PC-9 (cell line): ENCODE results near the gene GCK. TPM values are rescaled to one million over a fixed set of nuclear protein-coding genes. Genes with fewer than 3 reads are reported as not detected.
"Not testable (repeated sequence)": the region's sequence is repeated elsewhere in the genome, so short reads cannot be mapped to it uniquely, and the experiment has no call there.

Experiments used
- BruUV-seq: library from RNA; stranded (reverse); fragments of 400-500 nt; replicated peaks from 2 replicates; lab custom pipeline; 2021; lab: Mats Ljungman, UMichigan
- CTCF ChIA-PET: fragments of 300-600 bp; sonication (Branson Sonifier 250); formaldehyde crosslinking; loops from one replicate; lab custom pipeline; 2022; ENCODE audit warnings: antibody characterized with exemption; lab: Charles Lee
- POLR2A ChIA-PET: fragments of 300-600 bp; sonication (Branson Sonifier 250); formaldehyde crosslinking; loops from one replicate; lab custom pipeline; 2022; ENCODE audit warnings: antibody characterized with exemption; ENCODE audit not compliant: unreplicated experiment; lab: Charles Lee
- DNase-seq, 2 experiments: peaks; one replicate each; pipeline versions ENCODE4 v3.0.0 to v3.0.0-alpha.2; 2015 to 2022; ENCODE audit warnings: mixed read lengths in 1 of 2
- H2AFZ ChIP-seq: fragments of 200-600 bp; sonication (generic); 2 replicates; pipeline ENCODE4 v1.8.1; 2017; ENCODE audit warnings: antibody characterized with exemption
- H3F3A ChIP-seq: fragments of 200-600 bp; sonication (generic); 2 replicates; pipeline ENCODE4 v1.8.1; 2017; ENCODE audit warnings: antibody characterized with exemption, mild to moderate bottlenecking, low read depth; ENCODE audit not compliant: insufficient read depth
- H3K27ac ChIP-seq: fragments of 200-600 bp; sonication (generic); 2 replicates; pipeline ENCODE4 v1.6.1; 2016; ENCODE audit warnings: mixed run types
- H3K27me3 ChIP-seq: fragments of 200-600 bp; sonication (generic); 2 replicates; pipeline ENCODE4 v1.6.1; 2016; ENCODE audit warnings: low read depth, mixed run types; ENCODE audit not compliant: insufficient read depth
- H3K36me3 ChIP-seq: fragments of 200-600 bp; sonication (generic); 2 replicates; pipeline ENCODE4 v1.6.1; 2016; ENCODE audit warnings: low read depth, mixed run types
- H3K4me1 ChIP-seq: fragments of 200-600 bp; sonication (generic); replicated peaks from 2 replicates; pipeline ENCODE4 v1.6.1; 2016; ENCODE audit warnings: mixed run types; ENCODE audit not compliant: insufficient read depth
- H3K4me2 ChIP-seq: fragments of 200-600 bp; sonication (generic); 2 replicates; pipeline ENCODE4 v1.6.1; 2017; ENCODE audit warnings: mixed run types
- H3K4me3 ChIP-seq: fragments of 200-600 bp; sonication (generic); 2 replicates; pipeline ENCODE4 v1.6.1; 2016; ENCODE audit warnings: mixed run types
- H3K79me2 ChIP-seq: fragments of 200-600 bp; sonication (generic); 2 replicates; pipeline ENCODE4 v1.6.1; 2017; ENCODE audit warnings: low read depth, mixed run types
- H3K9me2 ChIP-seq: fragments of 200-600 bp; sonication (generic); 2 replicates; pipeline ENCODE4 v1.8.1; 2017; ENCODE audit warnings: mild to moderate bottlenecking; ENCODE audit not compliant: insufficient read depth
- H3K9me3 ChIP-seq: fragments of 200-600 bp; sonication (generic); 2 replicates; pipeline ENCODE4 v1.8.1; 2016; ENCODE audit warnings: low read depth; ENCODE audit not compliant: insufficient read depth
- H4K20me1 ChIP-seq: fragments of 200-600 bp; sonication (generic); 2 replicates; pipeline ENCODE4 v1.8.1; 2017; ENCODE audit not compliant: insufficient read depth
- EZH2 ChIP-seq: fragments of 200-600 bp; sonication (generic); IDR thresholded peaks from 2 replicates; pipeline ENCODE4 v1.8.0; 2017; ENCODE audit warnings: antibody characterized with exemption, low read depth
- intact Hi-C: fragments of 100-400 bp; cut with micrococcal nuclease; formaldehyde crosslinking; loops from one replicate; pipeline ENCODE4 v1.10.0; 2022; ENCODE audit not compliant: unreplicated experiment
- total RNA-seq: library from RNA; stranded (reverse); gene quantifications from 2 replicates; pipeline ENCODE4 v1.2.3, GENCODE V29; 2021
- TF ChIP-seq, protein P1 (sequence below): fragments of 200-600 bp; sonication (generic); conservative IDR thresholded peaks from 2 replicates; pipeline ENCODE4 v1.6.1; 2017; ENCODE audit warnings: mixed run types, antibody characterized with exemption, mild to moderate bottlenecking, moderate library complexity

GCK gene
- total RNA-seq, 1 experiment from 2014 or later = not detected

DNA sequence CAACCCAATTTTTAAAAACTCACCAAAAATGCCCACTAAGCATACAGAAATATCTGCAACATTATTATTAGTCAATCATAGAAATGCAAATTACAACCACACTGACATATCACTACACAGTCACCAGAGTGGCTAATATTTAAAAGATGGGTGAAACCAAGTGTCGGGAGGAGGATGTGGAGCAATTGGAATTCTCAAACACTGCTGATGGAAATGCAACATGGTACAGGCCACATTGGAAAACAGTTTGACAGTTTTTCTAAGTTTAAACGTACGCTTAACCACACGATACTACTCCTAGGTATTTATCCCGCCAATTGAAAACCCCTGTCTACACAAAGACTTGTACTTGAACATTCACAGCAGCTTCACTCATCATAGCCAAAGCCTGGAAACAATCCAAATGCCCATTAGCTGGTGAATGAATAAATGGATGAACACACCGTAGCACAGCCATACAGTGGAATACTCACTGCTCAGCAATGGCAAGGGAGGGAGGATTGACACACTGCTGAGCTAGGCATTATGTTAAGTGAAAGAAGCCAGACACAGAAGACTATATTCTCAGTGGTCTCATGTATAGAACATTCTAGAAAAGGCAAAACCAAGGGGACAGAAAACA lies 16.3 kb downstream of the GCK start:
- Histone ChIP-seq H3K4me1 (peaks cover 13% of the 10 kb centered on the region), H3K4me2 (no peak overlapping the region), H3K27me3 (no peaks in the 10 kb centered on the region), H3K27ac (no peak overlapping the region), H3K4me3 (no peak overlapping the region), H3F3A (peaks cover 5% of the 10 kb centered on the region; the same call in 1 of the 2 replicates), H2AFZ (no peak overlapping the region), H4K20me1 (no peaks in the 10 kb centered on the region), H3K9me2 (no peaks in the 10 kb centered on the region), H3K36me3 (no peaks in the 10 kb centered on the region), H3K79me2 (no peaks in the 10 kb centered on the region), H3K9me3 (no peaks in the 10 kb centered on the region)
- intact Hi-C loops = no loop called here
- ChIA-PET CTCF (no interaction called here), POLR2A (no interaction called here)
- TF ChIP-seq, protein P1, sequence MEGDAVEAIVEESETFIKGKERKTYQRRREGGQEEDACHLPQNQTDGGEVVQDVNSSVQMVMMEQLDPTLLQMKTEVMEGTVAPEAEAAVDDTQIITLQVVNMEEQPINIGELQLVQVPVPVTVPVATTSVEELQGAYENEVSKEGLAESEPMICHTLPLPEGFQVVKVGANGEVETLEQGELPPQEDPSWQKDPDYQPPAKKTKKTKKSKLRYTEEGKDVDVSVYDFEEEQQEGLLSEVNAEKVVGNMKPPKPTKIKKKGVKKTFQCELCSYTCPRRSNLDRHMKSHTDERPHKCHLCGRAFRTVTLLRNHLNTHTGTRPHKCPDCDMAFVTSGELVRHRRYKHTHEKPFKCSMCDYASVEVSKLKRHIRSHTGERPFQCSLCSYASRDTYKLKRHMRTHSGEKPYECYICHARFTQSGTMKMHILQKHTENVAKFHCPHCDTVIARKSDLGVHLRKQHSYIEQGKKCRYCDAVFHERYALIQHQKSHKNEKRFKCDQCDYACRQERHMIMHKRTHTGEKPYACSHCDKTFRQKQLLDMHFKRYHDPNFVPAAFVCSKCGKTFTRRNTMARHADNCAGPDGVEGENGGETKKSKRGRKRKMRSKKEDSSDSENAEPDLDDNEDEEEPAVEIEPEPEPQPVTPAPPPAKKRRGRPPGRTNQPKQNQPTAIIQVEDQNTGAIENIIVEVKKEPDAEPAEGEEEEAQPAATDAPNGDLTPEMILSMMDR = no peak
- no peak for TF ChIP-seq EZH2
- DNase-seq = no peak
- no TSS peak for BruUV-seq

DNA sequence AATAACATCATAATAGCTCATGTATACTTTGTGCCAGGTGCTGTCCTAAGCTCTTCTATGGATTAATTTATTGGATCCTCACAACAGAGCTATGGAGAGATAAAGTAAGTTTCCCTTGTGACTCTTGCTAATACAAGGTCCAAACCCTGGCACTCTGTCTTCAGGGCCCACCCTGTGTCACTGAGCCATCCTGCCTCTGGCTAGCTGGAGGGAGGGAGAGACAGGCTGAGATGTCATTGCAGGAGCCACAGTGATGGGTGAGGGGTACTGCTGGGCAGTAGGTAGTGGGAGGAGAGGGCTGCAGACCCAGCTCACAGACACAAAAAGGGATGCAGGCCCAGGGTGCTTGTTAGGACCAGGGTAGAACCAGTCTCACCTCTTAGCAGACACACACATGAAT lies 16.9 kb downstream of the GCK start:
- no peaks in the 10 kb centered on the region for H3K9me2 ChIP-seq
- POLR2A ChIA-PET = no interaction called here

DNA sequence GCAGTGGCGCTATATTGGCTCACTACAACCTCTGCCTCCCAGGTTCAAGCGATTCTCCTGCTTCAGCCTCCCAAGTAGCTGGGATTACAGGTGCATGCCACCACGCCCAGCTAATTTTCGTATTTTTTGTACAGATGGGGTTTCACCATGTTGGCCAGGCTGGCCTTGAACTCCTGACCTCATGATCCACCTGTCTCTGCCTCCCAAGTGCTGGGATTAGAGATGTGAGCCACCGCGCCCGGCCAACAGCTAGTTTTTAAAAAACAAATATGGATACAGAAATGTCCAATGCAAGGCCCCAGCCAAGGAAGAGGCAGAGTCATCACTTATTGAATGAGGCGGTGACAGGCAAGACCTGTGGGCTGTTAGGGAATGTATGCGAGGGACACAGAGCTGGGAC lies 17.3 kb downstream of the GCK start:
- CTCF ChIA-PET, DNase-seq, H3K79me2 ChIP-seq, H3K4me3 ChIP-seq, H3K4me2 ChIP-seq, BruUV-seq, H3K9me2 ChIP-seq, H3K27me3 ChIP-seq, intact Hi-C loops, POLR2A ChIA-PET, H3F3A ChIP-seq, H3K36me3 ChIP-seq, H2AFZ ChIP-seq, H4K20me1 ChIP-seq, H3K27ac ChIP-seq, H3K9me3 ChIP-seq, H3K4me1 ChIP-seq: not testable (repeated sequence)

More for the DNA sequence above, 16.9 kb downstream of the GCK start:
- Histone ChIP-seq H3K4me1 (peaks cover 7% of the 10 kb centered on the region), H3K27me3 (no peaks in the 10 kb centered on the region), H2AFZ (no peak overlapping the region), H3F3A (peaks cover 2% of the 10 kb centered on the region; the same call in 1 of the 2 replicates), H3K9me3 (no peaks in the 10 kb centered on the region), H3K4me2 (no peak overlapping the region), H3K36me3 (no peaks in the 10 kb centered on the region), H3K4me3 (no peak overlapping the region), H3K79me2 (no peaks in the 10 kb centered on the region), H3K27ac (no peak overlapping the region), H4K20me1 (no peaks in the 10 kb centered on the region)
- no peak for DNase-seq
- no TSS peak for BruUV-seq
- intact Hi-C loops = no loop called here
- TF ChIP-seq, protein P1 = no peak
- TF ChIP-seq EZH2 = no peak
- CTCF ChIA-PET = no interaction called here

DNA sequence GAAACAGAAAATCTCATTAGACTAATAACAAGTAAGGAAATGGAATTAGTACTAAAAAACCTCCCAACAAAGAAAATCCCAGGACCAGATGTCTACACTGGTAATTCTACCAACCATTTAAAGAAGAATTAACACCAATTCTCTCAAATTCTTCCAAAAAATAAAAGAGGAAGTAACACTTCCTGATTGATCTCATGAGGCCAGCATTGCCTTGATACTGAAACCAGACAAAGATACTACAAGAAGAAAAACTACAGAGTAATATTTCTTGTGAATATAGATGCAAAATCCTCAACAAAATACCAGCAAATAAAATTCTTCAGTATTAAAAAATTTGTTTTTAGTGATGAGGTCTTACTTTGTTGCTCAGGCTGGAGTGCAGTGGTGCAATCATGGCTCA lies 21.3 kb downstream of the GCK start:
- Histone ChIP-seq H3K36me3 (no peaks in the 10 kb centered on the region), H3K79me2 (no peaks in the 10 kb centered on the region), H2AFZ (no peak overlapping the region), H4K20me1 (no peaks in the 10 kb centered on the region), H3K4me2 (no peak overlapping the region), H3K27ac (no peak overlapping the region), H3K9me2 (no peaks in the 10 kb centered on the region), H3K9me3 (no peaks in the 10 kb centered on the region), H3K4me3 (no peak overlapping the region), H3F3A (peaks cover 16% of the 10 kb centered on the region), H3K27me3 (no peaks in the 10 kb centered on the region), H3K4me1 (peaks cover 15% of the 10 kb centered on the region)
- TF ChIP-seq, protein P1 = no peak
- no peak for TF ChIP-seq EZH2
- CTCF ChIA-PET = no interaction called here
- BruUV-seq = no TSS peak
- intact Hi-C loops = no loop called here
- no peak for DNase-seq
- POLR2A ChIA-PET = interaction anchor here (0.6 kb wide), 1 partner anchor 563 kb away, joined by 10 read pairs; no protein-coding TSS in a partner anchor
